GM18508 (cell line): ENCODE measurements around the gene ZBP1.

Source experiments
- ATAC-seq: cut with Tn5 transposase; IDR thresholded peaks from one replicate; pipeline ENCODE4 v1.9.1; 2021; ENCODE audit warnings: moderate number of reproducible peaks; ENCODE audit not compliant: insufficient read depth, unreplicated experiment

ZBP1 gene

DNA sequence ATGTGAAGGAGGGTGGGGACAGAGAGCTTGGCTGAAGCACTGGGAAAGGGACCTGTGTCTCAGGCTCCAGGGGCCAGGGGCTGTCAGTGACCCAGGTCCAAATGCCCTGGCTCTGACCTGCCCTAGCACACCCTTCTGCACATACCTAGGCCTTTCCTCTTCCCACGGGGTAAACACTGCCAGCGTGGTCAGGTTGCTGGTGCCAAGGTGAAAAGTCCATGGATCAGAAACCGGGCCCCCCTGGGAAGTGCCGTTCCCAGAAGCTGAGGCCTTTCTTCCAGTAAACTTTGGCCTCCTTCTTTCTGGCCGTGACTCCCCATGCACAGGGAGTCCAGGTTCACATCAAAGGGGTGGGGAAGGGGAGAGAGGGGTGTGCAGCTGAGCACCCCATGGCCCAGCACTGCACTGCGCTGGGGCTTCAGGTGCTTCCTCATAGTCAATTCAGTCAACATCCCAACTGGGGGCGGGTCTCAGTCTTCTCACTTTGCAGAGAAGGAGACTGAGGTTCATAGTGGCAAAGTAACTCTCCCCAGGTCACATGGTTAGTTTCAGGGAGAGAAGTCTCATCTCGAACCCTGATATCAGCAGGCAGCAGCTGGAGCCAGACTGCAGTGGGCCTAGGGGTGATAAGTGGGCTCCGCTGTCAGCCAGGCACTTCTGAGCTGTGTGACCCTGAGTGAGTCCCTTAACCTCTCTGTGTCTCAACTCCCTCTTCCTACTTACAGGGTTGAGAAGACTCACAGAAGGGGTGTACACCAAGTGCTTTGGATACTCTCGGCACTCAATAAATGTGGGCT lies 42.3 kb downstream of the ZBP1 start:
- no peak for ATAC-seq

GRCh38 chr20:57576617-57577550 lies 43.3 kb downstream of the ZBP1 start:
- no peak for ATAC-seq

DNA sequence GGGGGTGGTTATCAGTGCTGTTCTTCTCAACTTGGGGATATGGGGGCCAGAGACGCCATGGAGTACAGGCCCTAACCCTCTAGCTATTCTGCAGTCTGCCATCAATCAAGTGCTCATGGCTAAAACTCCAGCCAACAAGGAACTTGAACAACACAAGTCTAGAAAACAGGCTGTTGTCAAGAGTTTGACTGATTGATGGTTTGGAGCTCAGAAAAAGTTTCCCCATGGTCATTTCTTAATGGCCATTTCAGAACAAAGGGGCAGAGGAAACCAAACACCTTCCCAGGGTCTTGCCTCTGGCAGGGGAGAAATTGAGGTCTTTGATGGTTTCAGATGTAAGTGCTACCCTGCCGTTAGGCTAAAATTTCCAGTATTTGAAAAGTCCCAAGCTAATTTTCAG lies 44.2 kb downstream of the ZBP1 start:
- no peak for ATAC-seq

GRCh38 chr20:57574954-57575353 lies 45.3 kb downstream of the ZBP1 start:
- ATAC-seq, result no peak

DNA sequence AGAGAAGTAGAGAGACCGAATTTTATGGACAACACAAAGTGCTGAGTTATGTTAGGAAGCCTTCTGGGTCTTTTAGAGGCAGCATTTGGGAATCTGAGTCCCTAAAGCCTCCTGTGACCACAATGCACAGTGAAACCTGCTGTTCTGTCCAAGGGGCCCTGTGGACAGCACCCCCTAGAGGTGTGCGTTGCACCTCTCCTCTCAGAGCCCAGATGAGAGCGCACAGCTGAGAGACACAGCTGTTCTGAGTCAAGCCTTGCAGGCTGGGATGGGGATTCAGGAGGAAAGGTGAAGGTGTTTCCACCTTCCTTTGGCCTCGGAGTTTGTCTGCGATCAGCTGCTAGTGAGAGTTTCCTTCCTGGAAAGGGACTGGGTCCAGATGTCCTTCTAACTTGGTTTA lies 46.3 kb downstream of the ZBP1 start:
- no peak for ATAC-seq

GRCh38 chr20:57573242-57573641 lies 47.0 kb downstream of the ZBP1 start:
- ATAC-seq, result no peak

DNA sequence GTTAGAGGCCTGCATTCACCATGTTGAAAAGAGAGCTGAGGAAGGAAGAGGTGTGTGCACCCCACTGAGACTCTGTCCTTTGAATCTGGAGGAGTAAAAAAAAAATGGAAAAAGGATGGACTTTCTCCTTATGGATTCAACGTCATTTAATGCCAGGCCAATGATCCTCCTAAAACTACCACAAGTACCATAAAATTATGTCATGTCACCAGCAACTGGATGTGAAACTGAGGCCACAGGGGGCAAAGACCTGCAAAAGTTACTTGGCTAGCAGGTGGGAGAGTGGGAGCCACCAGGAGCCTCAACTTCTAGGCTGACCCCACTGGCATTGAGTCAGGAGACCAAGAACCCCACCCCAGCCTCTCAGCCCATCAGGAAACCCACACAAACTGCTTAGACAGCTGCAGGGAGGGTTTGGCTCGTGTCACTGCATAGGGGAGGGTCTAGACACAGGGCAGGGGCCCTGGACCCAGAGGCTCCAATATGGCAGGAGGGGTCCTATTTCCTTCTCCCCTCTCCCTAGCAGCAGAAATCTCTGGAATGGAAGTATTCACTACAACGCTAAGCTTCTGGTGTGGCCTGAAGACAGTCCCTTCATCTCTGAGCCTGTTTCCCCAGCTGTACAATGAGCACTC lies 48.3 kb downstream of the ZBP1 start:
- ATAC-seq, result no peak

DNA sequence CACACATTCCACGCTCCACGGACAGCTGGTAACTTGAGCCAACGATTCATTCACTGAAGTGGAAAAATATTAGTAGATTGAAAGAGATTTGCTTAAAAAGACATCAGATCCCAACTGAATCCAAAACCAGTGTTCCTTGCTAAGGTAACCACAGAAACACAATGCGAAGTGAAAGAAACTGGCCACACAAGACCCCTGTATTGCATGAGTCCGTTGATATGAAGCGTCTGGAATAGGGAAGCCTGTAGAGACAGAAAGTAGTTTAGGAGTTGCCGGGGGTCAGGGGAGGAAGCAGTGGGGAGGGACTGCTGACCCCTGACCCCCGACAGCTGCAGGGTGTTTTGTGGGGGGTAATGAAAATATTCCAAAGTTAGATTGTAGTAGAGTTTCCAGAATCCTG lies 49.3 kb downstream of the ZBP1 start:
- ATAC-seq, result no peak

GRCh38 chr20:57570145-57570850 lies 49.9 kb downstream of the ZBP1 start:
- no peak for ATAC-seq

- no peak for ATAC-seq
These were observed 51.3 kb downstream of the ZBP1 start for GRCh38 chr20:57568960-57569359.

DNA sequence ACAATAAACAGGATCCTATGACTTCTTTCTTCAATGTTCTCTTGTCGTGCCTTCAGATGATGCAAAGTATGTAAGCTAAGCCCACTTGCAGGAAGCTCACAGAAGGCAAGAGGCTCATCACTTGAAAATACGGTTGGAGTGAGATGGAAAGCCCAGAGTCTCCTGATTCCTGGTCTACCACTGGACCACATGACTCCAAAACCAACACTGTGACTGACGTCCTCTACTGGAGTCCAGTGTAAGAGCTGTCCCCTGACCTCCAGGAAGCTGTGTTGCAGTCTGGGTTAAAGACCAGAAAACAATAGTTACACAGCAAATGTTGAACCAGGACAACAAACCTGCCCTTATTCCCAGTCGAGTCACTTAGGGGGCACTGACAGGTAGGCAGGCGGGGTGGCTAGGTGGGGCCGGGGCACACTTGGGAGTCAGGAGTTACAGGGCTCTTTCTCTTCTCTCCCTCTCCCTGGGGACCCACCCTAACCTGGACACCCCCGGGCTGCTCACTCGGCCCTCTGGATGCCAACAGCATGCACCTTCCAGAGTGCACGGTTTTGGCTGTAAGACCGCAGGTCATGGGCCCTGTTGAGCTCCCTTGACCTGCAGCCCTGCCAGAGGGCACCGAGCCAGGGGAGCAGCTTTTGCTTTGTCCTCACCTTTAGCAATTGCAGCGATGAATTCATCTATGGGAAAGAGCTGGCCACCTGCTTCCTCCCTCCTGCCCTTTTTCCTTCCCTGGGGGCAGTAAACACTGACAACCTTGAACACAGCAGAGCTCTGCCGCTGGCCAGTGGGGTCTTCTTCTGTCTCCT lies 51.9 kb downstream of the ZBP1 start:
- ATAC-seq, result no peak

GRCh38 chr20:57567471-57568079 lies 52.7 kb downstream of the ZBP1 start:
- ATAC-seq, result no peak

- ATAC-seq, result no peak
These were observed 53.3 kb downstream of the ZBP1 start for GRCh38 chr20:57566803-57567459.

DNA sequence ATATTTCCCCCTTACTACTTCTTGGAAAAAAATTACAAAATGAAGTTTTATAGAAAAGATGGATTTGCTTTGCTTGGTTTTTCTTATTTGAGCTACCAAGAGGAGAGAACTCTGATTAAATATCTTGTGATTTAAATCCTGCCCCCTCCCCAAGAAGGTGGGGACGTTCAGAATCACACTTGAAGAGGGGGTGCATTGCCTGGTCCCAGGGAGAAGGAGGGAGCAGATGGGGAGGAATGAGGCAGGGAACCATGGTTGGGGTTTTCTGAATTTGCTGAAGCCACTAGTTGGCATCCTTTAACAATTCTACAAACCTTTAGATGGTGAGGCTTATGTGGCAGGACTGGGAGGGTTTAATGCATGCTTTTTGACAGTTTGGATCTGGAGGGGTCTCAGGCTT lies 53.8 kb downstream of the ZBP1 start:
- ATAC-seq, result no peak

DNA sequence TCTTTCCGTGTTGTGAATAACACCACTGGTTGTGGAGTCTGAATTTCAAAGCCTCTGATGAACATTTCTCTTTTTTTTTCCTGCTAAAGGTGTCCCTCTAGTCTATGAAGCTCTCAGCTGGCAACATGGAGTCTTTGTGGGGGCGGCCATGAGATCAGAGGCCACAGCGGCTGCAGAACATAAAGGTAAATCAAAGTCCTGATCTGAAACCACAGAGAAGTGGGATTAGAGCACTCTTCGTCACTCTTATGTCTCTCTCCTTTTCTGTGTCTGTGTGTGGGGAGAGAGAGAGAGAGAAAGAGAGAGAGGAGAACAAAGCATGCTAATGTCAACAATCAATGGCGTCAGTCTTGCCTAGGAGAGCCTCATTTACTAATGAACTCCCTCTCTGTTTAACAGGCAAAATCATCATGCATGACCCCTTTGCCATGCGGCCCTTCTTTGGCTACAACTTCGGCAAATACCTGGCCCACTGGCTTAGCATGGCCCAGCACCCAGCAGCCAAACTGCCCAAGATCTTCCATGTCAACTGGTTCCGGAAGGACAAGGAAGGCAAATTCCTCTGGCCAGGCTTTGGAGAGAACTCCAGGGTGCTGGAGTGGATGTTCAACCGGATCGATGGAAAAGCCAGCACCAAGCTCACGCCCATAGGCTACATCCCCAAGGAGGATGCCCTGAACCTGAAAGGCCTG lies 55.1 kb downstream of the ZBP1 start:
- no peak for ATAC-seq

- no peak for ATAC-seq
These were observed 55.9 kb downstream of the ZBP1 start for GRCh38 chr20:57564180-57564802.

DNA sequence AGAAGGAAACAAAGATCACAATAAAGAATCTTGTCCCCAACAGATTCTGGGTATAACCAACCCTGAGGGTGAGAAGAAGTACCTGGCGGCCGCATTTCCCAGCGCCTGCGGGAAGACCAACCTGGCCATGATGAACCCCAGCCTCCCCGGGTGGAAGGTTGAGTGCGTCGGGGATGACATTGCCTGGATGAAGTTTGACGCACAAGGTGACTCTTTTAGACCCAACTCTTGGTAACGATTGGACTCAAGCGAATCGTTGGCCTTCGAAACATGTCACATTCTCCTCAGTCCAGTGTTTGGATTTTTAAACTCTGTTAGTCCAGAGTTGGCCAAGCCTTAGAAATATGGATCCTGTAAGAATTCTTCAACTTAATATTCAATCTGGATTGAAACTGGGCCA lies 56.7 kb downstream of the ZBP1 start:
- no peak for ATAC-seq
